Stimulated activated CD4-positive, alpha-beta T cell treated with anti-CD3 and anti-CD28 coated beads, Interleukin-1b, Interleukin-23, amount 100 ng/mL, for 24 hours (primary cell): ENCODE measurements around the gene CCDC177.

ENCODE experiments used
- DNase-seq, 4 experiments: peaks; one replicate each; pipeline ENCODE4 v3.0.0-alpha.2; 2020; ENCODE audit warnings: low read depth in 4 of 4, low spot score in 1 of 4

CCDC177 gene

GRCh38 chr14:69574263-69574953, at the start of gene CCDC177:
CCDC177 (minus strand) TSS chr14:69574871; CDS start chr14:69573622, 1,249 bp downstream.
- DNase-seq = peak; percentile 57 to 70 (median 64)

- no peak for DNase-seq
Observed at GRCh38 chr14:69624136-69624535, 49.5 kb upstream of the CCDC177 start.

- no peak for DNase-seq
Observed at GRCh38 chr14:69620981-69621380, 46.3 kb upstream of the CCDC177 start.

- no peak for DNase-seq
Observed at GRCh38 chr14:69620211-69620611, 45.5 kb upstream of the CCDC177 start.

- no peak for DNase-seq
Observed at GRCh38 chr14:69619012-69619411, 44.3 kb upstream of the CCDC177 start.

GRCh38 chr14:69617796-69618195, 43.1 kb upstream of the CCDC177 start:
- DNase-seq = no peak

GRCh38 chr14:69616408-69616773, 41.7 kb upstream of the CCDC177 start:
- no peak for DNase-seq

GRCh38 chr14:69615496-69616407, 41.1 kb upstream of the CCDC177 start:
- no peak for DNase-seq

- no peak for DNase-seq
Observed at GRCh38 chr14:69615121-69615495, 40.4 kb upstream of the CCDC177 start.

- no peak for DNase-seq
Observed at GRCh38 chr14:69614592-69614991, 39.9 kb upstream of the CCDC177 start.

GRCh38 chr14:69613312-69614073, 38.8 kb upstream of the CCDC177 start:
- DNase-seq = no peak

GRCh38 chr14:69612783-69613130, 38.1 kb upstream of the CCDC177 start:
- no peak for DNase-seq

GRCh38 chr14:69612014-69612782, 37.5 kb upstream of the CCDC177 start:
- no peak for DNase-seq

GRCh38 chr14:69611172-69612013, 36.7 kb upstream of the CCDC177 start, which contains the start of gene SUSD6:
SUSD6 (plus strand) TSS chr14:69611596; CDS start chr14:69658593, 46,997 bp downstream.
- peak; percentile 69 to 81 (median 77) for DNase-seq

GRCh38 chr14:69610874-69611171, 36.2 kb upstream of the CCDC177 start:
- DNase-seq = no peak

- no peak for DNase-seq
Observed at GRCh38 chr14:69610020-69610873, 35.6 kb upstream of the CCDC177 start.

GRCh38 chr14:69606258-69607184, 31.9 kb upstream of the CCDC177 start:
- no peak for DNase-seq

GRCh38 chr14:69605738-69606137, 31.1 kb upstream of the CCDC177 start:
- DNase-seq = no peak
